GM23248 (cell line): ENCODE measurements around the gene PTPRN2. TPM values are rescaled to one million over a fixed set of nuclear protein-coding genes. Genes with fewer than 3 reads are reported as not detected.

Experiments used
- DNase-seq: peaks from one replicate; pipeline ENCODE4 v3.0.0-alpha.2; 2015
- H2AFZ ChIP-seq: fragments of 200-600 bp; sonication (generic); 2 replicates; pipeline ENCODE4 v1.6.1; 2016; ENCODE audit warnings: antibody characterized with exemption
- H3F3A ChIP-seq: fragments of 200-600 bp; sonication (generic); 2 replicates; pipeline ENCODE4 v1.6.1; 2016; ENCODE audit warnings: mild to moderate bottlenecking, antibody characterized with exemption, mixed run types; ENCODE audit not compliant: insufficient read depth
- H3K27ac ChIP-seq: fragments of 200-600 bp; sonication (generic); 2 replicates; pipeline ENCODE4 v1.5.1; 2016; ENCODE audit warnings: mild to moderate bottlenecking
- H3K27me3 ChIP-seq: fragments of 200-600 bp; sonication (generic); replicated peaks from 2 replicates; pipeline ENCODE4 v1.6.1; 2016; ENCODE audit warnings: mild to moderate bottlenecking; ENCODE audit not compliant: insufficient read depth
- H3K36me3 ChIP-seq: fragments of 200-600 bp; sonication (generic); 2 replicates; pipeline ENCODE4 v1.6.1; 2016; ENCODE audit warnings: low read depth, mild to moderate bottlenecking
- H3K4me1 ChIP-seq: fragments of 200-600 bp; sonication (generic); 2 replicates; pipeline ENCODE4 v1.6.1; 2016; ENCODE audit warnings: mild to moderate bottlenecking; ENCODE audit not compliant: insufficient read depth
- H3K4me2 ChIP-seq: fragments of 200-600 bp; sonication (generic); one replicate; pipeline ENCODE4 v1.6.1; 2016; ENCODE audit warnings: mild to moderate bottlenecking; ENCODE audit not compliant: unreplicated experiment
- H3K4me3 ChIP-seq: fragments of 200-600 bp; sonication (generic); 2 replicates; pipeline ENCODE4 v1.5.1; 2016; ENCODE audit warnings: mild to moderate bottlenecking
- H3K79me2 ChIP-seq: fragments of 200-600 bp; sonication (generic); 2 replicates; pipeline ENCODE4 v1.6.1; 2016; ENCODE audit warnings: mild to moderate bottlenecking; ENCODE audit not compliant: insufficient read depth
- H3K9ac ChIP-seq: fragments of 200-600 bp; sonication (generic); 2 replicates; pipeline ENCODE4 v1.6.1; 2016; ENCODE audit warnings: mild to moderate bottlenecking
- H3K9me2 ChIP-seq: fragments of 200-600 bp; sonication (generic); 2 replicates; pipeline ENCODE4 v1.6.1; 2016; ENCODE audit warnings: mixed run types, mild to moderate bottlenecking, moderate library complexity; ENCODE audit not compliant: insufficient read depth
- H3K9me3 ChIP-seq: fragments of 200-600 bp; sonication (generic); one replicate; pipeline ENCODE4 v1.6.1; 2017; ENCODE audit warnings: low read depth
- H4K20me1 ChIP-seq: fragments of 200-600 bp; sonication (generic); 2 replicates; pipeline ENCODE4 v1.6.0; 2016; ENCODE audit not compliant: insufficient read depth
- EZH2 ChIP-seq: fragments of 200-600 bp; sonication (generic); IDR thresholded peaks from 2 replicates; pipeline ENCODE4 v1.6.1; 2018; ENCODE audit warnings: antibody characterized with exemption, mild to moderate bottlenecking; ENCODE audit not compliant: insufficient read depth, poor library complexity, severe bottlenecking
- EZH2phosphoT487 ChIP-seq: fragments of 200-600 bp; sonication (generic); IDR thresholded peaks from 2 replicates; pipeline ENCODE4 v1.6.1; 2018; ENCODE audit warnings: antibody characterized with exemption, moderate library complexity, mild to moderate bottlenecking, low read depth; ENCODE audit not compliant: insufficient read depth
- WGBS, 2 experiments: methylation state at CpG; one replicate each; pipeline ENCODE4 v1.1.6; 2015 to 2017; ENCODE audit warnings: low lambda C conversion rate in 2 of 2, low coverage in 1 of 2; ENCODE audit errors: missing lambda C conversion rate in 2 of 2; 5-methylcytosine and 5-hydroxymethylcytosine counted together
- in situ Hi-C: fragments of 300-500 bp; cut with MboI; formaldehyde crosslinking; loops from 2 replicates; pipeline ENCODE4 v1.15.0; 2020
- polyA plus RNA-seq: library from polyadenylated mRNA; unstranded; fragments of >200 nt; fragmentation: Nextera tagmentation; extraction: Ambion mirVana; gene quantifications from 2 replicates; pipeline ENCODE4 v1.2.1, GENCODE V29; 2016
- total RNA-seq: library from RNA; depleted of rRNA; stranded (reverse); fragments of >200 nt; shearing (Covaris generic); gene quantifications from 2 replicates; pipeline ENCODE4 v1.2.3, GENCODE V29; 2014

PTPRN2 gene
- total and polyA plus RNA-seq, 2 experiments from 2014 or later = 0.13 TPM; not detected in 1

DNA sequence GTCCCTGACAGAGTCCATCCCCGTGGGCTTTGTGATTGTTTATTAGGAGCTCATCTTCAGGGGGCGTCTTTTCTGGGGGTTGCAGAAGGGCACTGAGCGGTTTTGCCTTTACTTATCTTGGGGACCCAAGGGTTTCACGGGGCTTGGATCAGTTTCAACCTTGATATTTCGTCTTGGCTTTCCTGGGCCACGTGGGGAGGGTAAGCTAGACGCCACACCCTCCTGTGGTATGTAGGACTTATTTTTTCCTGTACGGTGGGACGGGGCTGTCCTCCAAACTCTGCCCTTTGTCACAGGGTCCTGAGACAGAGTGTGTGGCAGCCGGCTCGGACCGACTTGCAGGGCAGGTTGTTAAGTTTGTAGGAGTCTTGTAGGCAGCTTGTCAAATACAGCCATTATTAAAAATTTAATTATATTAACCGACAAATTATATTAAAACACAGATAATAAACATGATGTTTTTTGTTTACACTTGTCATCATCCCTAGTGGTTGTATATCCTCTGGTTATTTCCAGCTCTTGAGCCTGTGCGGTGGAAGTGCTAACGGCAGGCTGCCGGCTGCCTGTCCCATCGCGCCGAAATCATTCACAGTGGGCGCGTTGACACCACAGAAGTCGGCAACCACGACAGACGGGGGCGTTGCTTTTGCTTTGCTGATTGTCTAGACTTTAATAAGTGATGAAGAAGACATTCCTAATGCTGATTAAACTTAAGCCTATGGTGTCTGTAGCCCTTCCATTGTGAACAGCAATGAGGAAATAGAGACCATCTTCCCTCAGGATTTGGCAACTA, 1057.7 kb downstream of the PTPRN2 start:
- no peak overlapping the region for H3K4me3 ChIP-seq
- no peak overlapping the region for H3K4me2 ChIP-seq
- no peak overlapping the region for H3K27ac ChIP-seq
- no peaks in the 10 kb centered on the region for H3K9me2 ChIP-seq
- in situ Hi-C loops = no loop called here
- no peaks in the 10 kb centered on the region for H3K4me1 ChIP-seq
- no peaks in the 10 kb centered on the region for H3K79me2 ChIP-seq
- no peaks in the 10 kb centered on the region for H3K36me3 ChIP-seq
- 42 to 45% methylated on average over 25 of the region's 25 CpGs for WGBS, 2 experiments
- DNase-seq = no peak
- H3F3A ChIP-seq = no peaks in the 10 kb centered on the region
- no peak overlapping the region for H3K9ac ChIP-seq
- TF ChIP-seq EZH2phosphoT487 (no peak), EZH2 (no peak)
- H4K20me1 ChIP-seq = no peaks in the 10 kb centered on the region
- H3K9me3 ChIP-seq = no peaks in the 10 kb centered on the region
- no peak overlapping the region for H2AFZ ChIP-seq
- no peaks in the 10 kb centered on the region for H3K27me3 ChIP-seq

DNA sequence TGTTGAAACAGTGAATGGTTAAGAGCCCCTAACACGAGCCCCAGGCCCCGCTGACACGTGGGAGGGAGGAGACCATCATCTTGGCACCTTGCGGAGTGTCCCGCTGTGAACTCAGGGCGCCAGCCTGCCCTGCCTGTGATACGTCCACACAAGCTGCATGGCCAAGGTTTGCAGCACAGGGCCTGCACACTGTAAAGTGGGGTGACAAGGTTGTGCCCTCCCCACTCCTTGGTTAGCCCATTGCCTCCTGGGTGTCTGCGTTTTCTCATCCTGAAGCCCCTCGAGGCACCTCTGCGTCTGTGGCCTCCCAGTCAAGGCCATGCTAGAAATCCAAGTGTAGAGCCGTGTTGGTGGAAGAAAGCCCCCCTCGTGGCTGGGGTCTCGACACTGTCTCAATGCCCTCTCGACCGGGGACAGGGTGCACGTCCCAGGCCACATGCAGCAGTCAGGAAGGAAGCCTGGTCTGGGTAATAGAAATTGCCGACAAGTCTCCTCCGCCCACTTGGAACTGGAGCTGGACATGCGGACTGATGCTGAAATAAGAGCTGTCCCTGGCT, 1058.8 kb downstream of the PTPRN2 start:
- H3K9ac ChIP-seq = no peak overlapping the region
- H3K9me2 ChIP-seq = no peaks in the 10 kb centered on the region
- H3K4me2 ChIP-seq = no peak overlapping the region
- no peak overlapping the region for H3K4me3 ChIP-seq
- no peaks in the 10 kb centered on the region for H3K36me3 ChIP-seq
- no peak overlapping the region for H3K27ac ChIP-seq
- TF ChIP-seq EZH2 (no peak), EZH2phosphoT487 (no peak)
- in situ Hi-C loops = no loop called here
- no peak overlapping the region for H2AFZ ChIP-seq
- WGBS, 2 experiments = 16 to 20% methylated on average over 19 of the region's 19 CpGs
- H3K79me2 ChIP-seq = no peaks in the 10 kb centered on the region
- DNase-seq = no peak
- no peaks in the 10 kb centered on the region for H3K9me3 ChIP-seq
- no peaks in the 10 kb centered on the region for H3F3A ChIP-seq
- no peaks in the 10 kb centered on the region for H3K4me1 ChIP-seq
- no peaks in the 10 kb centered on the region for H3K27me3 ChIP-seq
- no peaks in the 10 kb centered on the region for H4K20me1 ChIP-seq

DNA sequence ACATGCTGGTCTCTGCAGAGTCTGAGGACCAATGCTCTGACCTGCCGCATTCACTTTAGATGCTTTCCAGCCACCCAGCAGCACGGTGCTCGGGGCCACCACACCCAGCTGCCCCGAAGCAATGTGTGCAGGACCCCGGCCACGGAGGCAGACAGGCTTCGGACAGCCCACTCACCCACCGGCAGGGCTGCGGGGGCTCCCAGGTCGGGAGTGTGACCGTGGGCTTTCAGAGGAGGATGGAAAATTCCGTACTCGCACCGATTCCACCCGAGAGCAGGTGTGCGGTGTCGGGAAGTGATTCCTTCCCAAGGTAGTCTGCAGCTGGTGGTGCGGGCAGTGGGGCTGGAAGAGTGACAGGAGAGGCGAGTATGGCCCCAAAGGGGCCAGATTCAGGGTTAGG, 1059.9 kb downstream of the PTPRN2 start:
- Histone ChIP-seq H3K4me1 (no peaks in the 10 kb centered on the region), H3F3A (no peaks in the 10 kb centered on the region), H3K9me3 (no peaks in the 10 kb centered on the region), H3K79me2 (no peaks in the 10 kb centered on the region), H3K4me3 (no peak overlapping the region), H3K9ac (no peak overlapping the region), H2AFZ (no peak overlapping the region), H4K20me1 (no peaks in the 10 kb centered on the region), H3K4me2 (no peak overlapping the region), H3K27me3 (no peaks in the 10 kb centered on the region), H3K9me2 (no peaks in the 10 kb centered on the region), H3K36me3 (no peaks in the 10 kb centered on the region), H3K27ac (no peak overlapping the region)
- in situ Hi-C loops = no loop called here
- no peak for DNase-seq
- 39 to 45% methylated on average over 18 to 19 of the region's 19 CpGs for WGBS, 2 experiments
- TF ChIP-seq EZH2phosphoT487 (no peak), EZH2 (no peak)

DNA sequence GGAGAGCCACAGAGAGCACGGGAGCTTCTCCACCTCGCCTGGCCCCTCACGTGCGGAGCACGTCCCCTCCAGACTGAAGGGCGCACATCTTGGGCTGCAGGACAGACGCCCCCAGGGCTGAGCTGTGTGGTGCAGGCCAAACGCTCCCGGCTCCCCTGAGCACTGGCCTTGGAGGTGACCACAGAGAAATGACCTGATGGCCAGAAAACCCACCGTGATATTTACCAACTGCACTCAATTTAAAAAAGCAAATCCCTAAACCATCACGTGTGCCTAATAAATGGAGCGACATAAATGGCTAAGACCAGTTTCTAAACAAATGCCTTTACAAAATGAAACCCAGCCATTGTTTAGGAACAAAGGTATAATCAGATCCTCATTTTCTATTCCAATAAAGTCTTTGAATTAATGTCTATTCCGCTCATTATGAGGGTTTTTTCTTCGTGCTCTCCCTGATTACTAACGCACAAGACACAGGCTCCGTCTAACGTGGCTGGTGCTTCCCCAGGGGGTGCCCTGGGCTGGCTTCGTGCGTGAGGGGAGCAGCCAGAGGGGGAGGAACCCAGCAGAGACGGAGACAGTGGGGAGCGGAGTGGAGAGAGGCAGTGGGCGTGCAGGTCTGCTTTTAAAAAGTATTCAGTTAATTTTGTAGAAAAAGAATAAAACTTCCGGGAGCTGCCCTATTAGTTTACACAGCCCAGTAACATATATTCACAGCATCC, 1060.5 kb downstream of the PTPRN2 start:
- TF ChIP-seq EZH2 (no peak), EZH2phosphoT487 (no peak)
- H3K27ac ChIP-seq = no peak overlapping the region
- no peak overlapping the region for H3K4me2 ChIP-seq
- H3K9ac ChIP-seq = no peak overlapping the region
- H3K4me3 ChIP-seq = no peak overlapping the region
- H3K9me2 ChIP-seq = no peaks in the 10 kb centered on the region
- no peaks in the 10 kb centered on the region for H3F3A ChIP-seq
- H3K4me1 ChIP-seq = no peaks in the 10 kb centered on the region
- H3K9me3 ChIP-seq = no peaks in the 10 kb centered on the region
- H2AFZ ChIP-seq = no peak overlapping the region
- H3K79me2 ChIP-seq = no peaks in the 10 kb centered on the region
- no peaks in the 10 kb centered on the region for H4K20me1 ChIP-seq
- WGBS, 2 experiments = 36 to 40% methylated on average over 22 to 23 of the region's 23 CpGs
- no peaks in the 10 kb centered on the region for H3K36me3 ChIP-seq
- no peaks in the 10 kb centered on the region for H3K27me3 ChIP-seq
- in situ Hi-C loops = no loop called here
- DNase-seq = no peak
